ENCODE data around the gene TIMM44.
"Not testable (repeated sequence)": the region's sequence is repeated elsewhere in the genome, so short reads cannot be mapped to it uniquely, and the experiment has no call there.

The TIMM44 gene

DNA sequence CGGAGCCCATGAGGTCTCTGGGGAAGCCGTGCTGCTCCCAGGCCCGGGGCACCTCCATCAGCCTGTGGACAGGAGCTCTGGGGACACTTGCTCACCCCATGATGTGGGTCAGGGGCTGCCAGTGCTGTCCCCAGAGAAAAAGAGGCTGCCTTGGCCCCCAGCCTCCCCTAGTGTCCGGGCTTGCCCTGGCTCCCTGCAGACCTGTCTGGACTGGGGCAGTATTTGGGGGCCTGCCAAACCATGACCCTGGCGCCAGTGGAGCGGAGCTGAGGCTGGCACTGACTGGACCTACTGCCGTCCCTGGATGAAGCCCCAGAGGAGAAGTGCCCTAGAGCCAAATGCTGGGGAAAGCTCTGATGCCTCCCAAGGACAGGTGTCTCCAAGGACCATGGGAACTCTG is 31.6 kb upstream of the TIMM44 start:
- peak; percentile 12 for DNase-seq

DNA sequence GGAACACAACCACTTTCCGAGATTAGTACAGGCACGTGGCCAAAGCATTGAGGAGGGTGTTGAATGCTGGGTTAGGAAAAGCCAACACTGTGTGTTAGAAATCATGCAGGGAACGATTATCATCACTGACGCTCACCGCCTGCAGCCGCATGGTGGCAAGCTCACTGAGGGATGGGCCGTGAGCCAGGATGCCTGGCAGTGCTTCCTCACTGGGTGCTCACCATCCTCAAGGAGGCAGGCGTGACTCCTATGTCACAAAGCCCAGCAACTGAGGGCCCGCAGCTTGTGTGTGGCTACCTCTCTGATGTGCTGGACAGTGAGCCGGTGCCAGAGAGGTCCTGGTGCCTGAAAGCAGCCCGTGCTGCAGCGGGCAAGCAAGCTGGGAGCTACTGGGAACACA is 30.4 kb upstream of the TIMM44 start:
- no peak for DNase-seq

DNA sequence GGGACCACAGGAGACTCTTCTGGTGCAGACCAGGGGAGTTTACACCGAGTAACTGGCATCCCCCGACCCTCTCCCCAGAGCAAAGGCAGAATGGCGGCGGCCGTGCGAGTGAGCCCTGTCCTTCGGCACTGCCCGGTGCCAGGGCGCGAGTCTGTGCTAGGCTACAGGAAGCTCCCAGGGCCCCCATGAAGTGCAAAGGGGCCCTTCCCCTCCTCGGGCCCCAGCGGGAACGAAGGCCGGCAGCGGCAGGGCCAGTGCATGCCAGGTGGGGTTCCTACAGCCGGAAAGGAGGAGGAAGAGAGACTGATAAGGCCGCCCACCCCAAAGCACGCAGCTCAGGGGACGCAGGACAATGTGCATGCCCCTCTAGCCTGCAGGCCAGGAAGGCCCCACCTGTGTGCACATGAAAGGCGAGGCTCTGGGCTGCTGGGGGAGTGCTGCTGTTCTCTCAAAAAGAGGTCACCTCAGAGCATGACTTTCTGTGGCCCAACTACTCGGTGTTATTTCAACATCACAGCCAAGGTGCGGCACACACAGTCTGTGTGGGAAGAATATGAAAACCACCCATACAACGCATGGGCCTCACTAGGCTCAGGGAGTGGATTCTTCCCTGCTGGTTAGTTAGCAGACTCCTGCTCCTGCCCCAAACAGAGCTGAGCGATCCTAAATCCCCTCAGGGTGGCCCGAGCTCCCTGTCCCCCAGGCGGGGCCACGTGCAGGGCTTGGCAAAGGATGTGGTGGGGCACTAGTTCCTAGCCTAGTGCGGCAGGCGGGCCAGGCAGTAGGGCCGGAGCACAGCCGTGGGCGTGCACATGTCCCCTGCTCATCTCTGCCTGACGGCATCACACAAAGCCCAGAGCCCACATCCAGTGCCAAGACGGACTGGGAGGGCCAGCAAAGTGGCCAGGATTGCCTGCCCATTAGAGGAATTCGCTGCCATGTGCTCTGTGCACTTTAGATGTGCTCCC is 28.4 kb upstream of the TIMM44 start:
- DNase-seq, result no peak

DNA sequence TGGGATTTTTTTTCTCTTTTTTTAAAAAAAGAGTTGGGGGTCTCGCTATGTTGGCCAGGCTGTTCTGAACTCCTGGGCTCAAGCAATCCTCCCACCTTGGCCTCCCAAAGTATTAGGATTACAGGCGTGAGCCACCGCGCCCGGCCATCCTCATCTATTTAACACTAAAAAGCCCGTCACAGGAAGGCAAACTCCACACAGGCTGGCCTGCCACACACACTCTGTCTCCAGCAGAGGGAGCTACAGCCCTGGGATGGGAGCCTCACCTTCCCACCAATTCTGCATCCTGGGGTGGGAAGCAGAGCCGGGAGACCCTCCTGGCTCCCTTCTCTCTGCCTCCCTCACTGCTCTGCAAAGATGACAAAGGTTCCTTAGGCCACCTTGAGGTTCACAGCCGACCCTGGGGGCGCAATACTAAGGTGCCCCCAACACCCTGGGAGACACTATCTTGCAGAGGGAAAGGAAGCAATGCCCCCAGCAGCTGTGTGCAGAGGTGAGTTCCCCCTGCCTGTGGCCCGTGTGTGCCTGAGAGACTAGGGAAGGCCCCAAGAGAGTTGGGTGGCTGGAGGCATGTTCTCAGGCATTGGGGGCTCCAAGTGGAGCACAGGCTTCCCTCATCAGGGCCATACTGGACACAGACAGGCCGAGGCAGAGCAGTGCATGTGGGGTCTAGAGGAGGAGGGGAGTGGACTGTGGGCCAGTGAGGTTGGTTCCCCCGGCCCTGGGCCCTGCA is 27.4 kb upstream of the TIMM44 start:
- DNase-seq, result peak; percentile 13

DNA sequence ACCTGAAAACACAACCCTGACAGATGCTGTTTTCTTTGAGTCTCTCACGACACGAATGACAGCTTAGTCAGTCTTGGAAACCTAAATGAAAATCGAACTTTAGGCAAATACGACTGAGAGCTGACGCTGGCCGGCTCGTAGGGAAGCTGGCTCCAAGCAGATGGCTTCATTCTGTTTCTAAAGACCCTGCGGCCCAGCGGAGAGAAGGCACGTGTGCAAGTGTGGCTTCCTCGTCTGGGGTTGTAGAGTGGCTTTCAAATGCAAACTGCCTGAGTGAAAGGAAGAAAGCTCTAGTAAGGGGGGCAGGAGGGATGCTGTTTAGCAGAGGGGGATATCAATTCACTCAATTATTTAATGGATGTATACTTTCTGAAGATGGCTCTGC is 26.1 kb upstream of the TIMM44 start:
- no peak for DNase-seq

DNA sequence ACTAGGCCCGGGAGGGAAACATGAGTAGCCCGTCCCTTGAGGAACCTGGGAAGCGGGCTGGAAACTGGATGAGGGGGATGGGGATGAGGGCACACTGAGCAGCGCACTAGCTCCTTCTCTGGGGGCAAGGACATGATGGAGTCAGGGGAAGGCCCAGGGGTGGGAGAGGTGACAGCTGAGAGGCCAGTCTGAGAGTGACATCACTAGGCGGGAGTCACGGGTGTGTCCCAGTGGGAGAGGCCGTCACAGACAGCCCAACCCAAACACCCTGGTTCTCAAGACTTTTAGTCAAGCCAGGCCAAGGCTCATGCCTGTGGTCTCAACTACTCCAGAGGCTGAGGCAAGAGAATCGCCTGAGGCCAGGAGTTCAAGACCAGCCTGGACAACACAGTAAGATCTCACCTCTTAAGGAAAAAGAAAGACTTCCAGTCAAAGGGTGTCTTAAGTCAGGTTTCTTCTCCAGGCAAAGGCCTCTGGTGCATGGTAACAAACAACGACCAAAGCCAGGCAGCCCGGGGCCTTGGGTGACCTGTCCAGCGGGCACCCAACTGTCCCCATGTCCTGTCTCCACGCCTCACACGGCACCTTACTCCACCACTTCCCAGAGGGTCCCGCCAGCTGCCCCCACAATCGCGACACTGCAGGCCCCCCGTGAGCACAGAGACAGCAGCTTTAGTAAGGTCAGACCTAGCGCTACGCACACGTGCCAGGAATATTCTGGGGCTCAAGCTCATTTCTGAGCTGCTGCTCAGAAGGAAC is 25.5 kb upstream of the TIMM44 start:
- no peak for DNase-seq

DNA sequence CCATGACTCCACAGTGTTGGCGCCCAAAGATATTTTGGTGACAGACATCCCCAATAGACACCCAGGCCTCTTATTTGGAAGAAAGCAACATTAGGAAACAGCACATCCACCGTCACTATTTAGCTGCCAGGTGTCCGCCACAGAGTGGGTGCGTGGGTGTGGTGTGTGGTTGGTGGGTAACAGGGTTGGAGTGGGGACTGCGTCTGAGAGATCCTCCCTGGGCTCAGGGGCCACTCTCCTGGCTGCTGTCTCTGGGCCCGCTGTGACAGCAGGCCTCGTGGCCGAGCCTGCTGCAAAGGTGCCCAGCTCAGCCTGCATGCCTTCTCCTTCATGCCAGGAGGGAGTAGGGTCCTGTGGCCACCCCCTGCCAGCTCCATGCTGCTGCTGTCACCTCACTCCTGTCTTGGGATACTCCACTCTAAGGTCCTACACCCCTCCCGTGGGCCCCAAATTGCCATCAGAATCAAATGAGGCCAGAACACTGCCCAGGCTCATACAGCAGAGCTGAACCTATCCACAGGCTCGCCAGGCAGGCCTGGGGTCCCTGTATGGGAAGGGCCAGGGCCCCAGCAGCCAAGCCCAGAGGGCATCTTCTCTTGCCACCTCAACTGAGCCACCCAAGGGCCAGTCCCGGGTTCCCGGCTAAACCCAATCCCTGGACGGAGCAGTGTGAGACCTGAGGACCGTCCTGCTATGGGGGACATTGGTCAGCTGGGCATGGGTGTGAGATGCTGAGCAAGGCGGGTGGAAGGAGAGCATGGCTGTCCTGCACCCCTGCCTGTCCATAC is 24.7 kb upstream of the TIMM44 start:
- DNase-seq, result no peak

DNA sequence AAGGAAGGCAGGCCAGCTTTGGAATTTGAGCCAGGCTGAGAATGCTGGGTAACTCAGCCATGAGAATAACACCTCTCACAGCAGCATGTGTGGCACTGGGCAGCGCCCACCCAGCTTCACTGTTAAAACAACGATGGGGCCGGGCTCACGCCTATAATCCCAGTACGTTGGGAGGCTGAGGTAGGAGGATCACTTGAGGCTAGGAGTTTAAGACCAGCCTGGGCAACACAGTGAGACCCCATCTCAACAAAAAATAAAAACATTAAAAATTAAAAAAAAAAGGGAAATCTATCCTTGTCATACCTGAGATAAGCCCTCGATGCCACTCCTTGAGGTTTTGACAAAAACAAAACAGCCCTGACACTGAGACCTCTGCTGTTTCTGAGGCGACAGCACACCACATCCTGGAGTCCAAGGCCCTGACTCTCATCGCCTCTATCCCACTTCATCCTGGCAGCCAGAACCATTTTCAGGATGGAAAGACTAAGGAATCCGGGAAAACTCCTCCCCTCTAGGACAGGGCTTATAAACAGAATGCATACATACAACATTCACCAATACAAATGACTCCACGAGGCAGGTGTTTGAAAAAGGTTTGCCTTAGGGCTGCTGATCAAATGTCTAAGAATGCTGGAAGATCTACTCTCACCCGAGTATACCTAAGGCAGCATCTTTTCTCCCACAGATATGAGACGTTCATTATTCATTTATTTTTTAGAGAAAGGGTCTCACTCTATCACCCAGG is 22.6 kb upstream of the TIMM44 start:
- DNase-seq, result no peak

DNA sequence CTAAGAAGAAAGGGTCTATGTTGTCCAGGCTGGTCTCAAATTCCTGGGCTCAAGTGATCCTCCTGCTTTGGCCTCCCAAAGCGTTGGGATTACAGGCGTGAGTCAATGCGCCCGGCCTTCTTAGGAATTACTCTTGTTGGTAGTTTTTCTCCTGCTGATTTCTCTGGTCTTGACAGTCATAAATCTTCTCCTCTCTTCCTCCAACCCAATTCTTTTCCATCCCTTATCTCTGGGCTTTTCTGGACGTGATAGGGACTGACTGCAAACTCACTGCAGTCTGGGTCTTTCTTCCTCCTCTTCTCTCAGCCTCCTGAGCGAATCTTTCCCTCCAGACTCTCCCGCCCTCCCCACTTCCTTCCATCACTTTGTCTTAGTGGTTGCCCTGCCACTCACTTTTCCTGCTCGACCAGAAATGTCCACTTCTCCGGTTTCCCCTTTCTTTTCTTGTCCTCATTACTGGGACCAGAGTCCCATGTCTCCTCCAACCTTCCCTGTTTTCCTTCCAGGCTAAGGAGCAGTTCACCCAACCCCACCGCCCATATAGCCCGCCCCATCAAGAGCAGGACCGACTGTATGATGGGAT is 21.9 kb upstream of the TIMM44 start:
- DNase-seq, result no peak

DNA sequence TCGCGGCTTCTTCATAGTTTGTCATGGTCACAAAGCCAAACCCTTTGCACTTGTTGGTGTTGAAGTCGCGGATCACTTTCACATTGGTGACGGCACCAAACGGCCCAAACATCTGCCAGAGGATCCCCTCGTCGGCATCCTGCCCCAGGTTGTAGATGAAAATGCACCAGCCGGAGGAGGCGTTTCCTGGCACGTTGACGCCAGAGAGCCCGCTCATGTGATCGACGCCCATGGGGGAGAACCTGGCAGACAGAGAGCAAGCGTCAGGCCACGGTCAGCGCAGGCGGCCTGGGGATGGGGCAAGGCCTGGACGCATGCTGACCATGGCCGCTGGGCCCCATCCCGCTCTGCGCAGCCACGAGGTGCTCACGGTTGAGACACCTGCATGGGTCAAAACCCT is 20.1 kb upstream of the TIMM44 start:
- DNase-seq, result no peak

DNA sequence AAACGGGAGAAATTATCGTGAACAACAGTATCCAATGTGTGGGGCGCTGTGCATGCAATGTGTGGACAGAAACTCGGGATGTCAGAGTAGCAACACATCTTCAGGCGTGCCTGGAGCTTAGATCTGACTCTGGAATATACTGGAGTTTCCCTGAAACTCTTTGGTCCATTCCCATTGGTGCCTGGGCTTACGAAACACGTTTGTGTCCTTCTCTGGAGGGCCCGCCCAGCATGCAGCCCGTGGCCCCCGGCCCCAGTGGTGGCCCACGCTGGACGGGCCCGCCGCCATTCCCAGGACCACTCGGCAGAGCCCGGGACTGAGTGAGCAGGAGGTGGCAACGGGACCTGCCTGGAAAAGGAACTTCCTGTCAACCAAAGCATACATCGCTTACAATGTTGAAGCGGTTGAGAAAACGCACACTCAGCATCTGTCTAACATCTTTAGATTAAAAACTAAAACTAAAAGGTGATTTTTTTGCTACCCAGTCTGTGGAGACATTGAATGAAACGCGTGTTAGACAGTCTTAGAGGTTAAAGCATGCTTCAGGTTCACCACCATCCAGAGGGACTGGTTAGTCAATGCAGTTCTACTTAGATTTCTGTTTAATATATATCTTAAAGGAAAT is 19.3 kb upstream of the TIMM44 start:
- DNase-seq, result no peak

DNA sequence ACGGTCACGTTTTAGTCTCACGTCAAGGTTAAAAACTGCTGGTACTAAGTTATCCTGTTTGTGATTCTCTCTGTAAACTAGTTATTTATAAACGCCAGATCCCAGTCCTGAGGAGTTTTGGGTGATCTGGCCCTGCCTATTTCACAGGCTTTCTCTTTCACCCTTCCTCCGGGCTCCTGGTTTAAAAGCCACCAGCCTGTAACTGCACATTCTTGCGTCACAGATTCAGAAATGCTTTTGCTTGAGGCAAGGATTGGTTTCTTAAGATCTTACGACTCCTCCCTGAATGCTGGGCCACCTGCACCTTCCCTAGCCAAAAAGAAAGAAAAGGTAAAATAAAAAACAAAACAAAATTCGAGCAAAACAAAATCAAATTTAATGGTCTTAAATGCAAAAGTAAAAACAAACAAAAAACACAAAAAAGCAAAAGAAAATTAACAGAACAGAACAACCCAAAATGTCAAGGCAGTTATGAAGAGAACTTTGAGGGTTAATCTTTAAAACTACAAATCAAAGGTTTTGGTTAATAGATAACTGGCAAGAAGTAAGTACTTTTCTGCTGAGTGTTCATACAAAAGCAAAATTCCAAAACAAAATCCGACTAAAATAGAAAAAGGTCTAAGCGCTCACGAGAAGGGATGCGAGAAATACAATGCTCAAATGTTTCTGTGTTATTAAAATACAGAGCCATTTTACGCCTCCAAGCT is 18.6 kb upstream of the TIMM44 start:
- DNase-seq, result no peak

DNA sequence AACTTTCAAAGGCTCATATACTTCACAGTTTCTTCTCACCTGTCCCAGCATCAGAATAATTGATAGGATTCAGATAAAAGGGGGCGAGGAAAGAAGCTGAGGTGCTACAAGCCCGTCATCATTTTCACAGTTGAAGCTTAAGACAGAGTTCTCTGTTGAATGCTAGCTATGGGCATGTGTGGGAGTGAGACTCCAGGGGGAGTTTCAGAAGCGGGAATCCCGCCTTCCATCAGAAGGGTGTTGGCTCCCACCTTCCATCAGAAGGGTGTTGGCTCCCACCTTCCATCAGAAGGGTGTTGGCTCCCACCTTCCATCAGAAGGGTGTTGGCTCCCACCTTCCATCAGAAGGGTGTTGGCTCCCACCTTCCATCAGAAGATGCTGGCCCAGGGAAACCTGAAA is 17.6 kb upstream of the TIMM44 start:
- not testable (repeated sequence) for DNase-seq

DNA sequence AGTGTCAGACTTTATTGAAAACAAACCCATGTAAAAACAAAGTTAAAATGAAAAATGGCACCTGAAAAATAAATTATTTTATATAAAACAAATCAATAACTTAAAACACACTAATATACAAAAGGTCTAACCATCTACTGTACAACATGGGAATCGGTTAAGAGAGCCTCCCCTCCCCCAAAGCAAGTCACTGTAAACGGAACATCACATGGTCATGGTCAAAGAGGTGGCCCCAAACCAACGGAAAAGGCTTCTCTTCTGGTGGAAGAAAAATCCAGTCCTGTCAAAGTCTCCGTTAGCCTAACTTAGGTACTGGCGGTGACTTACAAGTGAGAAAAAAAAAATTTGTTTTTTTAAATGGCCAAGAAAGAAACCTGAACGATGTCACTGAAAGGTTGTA is 15.7 kb upstream of the TIMM44 start:
- no peak for DNase-seq

DNA sequence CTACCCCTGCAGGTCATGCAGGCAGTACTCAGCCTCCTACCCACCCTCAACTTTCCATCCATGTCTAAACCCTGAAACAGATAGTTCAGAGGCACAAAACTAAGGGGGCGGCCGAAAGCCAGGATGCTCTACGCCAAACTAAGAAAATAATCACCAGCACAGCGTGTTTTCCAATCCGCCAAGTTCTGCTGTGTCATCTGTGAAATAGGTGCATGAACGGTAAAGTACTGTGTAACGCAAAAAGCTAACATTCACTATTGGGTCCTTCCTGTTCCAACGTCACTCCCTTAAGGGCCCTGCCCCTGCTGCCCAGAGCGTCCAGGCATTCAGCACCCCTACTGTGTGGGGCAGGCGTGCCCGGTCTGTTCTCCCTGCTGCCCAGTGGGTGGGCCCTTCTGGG is 12.2 kb upstream of the TIMM44 start:
- no peak for DNase-seq

DNA sequence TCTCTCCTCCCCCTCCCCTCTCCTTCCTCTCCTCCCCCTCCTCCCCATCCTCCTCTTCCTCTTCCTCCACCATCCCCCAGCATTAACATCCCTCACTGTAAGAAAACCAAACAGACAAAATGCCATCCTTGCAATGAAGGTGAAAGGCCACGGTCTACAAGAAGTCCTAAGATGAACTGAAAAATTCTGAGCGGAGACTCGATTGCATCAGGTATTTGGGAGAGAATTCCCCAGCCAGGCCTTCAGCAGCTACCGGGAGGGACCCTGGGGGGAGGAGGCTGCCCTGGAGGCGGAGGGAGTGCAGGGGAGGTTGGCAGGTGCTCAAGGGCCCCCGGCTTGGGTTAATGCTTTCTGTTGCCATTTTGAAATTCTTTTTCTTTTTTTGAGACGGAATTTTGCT is 10.1 kb upstream of the TIMM44 start:
- no peak for DNase-seq

DNA sequence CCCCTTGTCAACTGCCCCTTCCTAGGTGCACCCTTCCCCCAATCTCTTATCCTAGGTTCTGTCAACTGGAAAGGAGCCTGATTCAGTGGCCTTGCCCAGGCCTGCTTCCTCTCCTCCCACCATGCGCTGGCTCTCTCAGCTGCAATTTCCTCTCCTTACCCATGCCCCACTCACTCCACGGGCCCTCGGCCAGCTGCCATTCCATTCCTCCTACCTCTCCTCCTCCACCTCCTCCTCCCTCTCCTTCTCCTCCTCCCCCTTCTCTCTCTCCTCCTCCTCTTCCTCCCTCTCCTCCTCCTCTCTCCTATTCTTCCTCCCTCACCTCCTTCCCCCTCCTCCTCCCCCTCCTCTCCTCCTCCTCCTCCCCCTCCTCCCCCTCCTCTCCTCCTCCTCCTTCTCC is 9.6 kb upstream of the TIMM44 start:
- DNase-seq, result no peak

DNA sequence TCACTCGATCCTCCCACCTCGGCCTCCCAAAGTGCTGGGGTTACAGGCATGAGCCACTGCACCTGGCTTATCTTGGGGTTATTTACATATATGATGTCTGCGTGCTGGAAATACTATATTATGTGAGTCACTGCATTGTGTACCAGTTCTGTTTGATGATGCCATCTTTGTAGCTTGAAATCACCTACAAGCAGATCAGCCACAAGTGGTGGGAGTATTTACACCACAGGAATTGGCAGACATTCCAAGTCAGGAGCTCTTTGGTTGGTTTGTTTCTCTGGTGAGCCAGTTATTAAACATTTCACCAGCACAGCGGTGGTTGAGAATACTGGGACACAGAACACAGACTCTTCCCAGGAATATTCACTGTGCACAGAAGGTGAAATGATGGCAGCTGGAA is 4.5 kb upstream of the TIMM44 start:
- no peak for DNase-seq

DNA sequence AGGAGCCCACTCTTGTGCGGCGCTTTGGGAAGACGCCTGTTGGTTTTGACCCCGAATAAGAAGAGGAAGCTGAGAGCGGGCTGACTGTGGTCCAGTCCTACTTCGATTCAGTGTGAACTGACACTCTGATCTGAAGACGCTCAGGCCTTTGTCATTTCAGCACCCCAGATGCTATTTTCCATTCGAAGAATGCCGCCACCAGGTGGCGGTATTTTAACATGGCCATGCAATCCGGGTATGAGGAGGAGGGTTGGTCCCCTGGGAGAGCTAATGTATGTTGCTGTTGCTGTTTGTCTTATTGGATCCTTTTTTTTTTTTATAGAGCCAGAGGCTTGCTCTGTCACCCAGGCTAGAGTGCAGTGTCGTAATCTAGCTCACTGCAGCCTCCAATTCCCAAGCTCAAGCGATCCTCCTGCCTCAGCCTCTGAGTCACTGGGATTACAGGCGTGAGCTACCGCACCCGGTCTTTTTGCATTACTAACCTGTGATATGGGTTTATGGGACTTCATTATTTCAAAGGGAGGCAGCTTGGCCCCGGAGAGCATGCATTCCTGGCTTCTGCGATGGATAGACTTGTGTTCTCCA is 803 bp upstream of the TIMM44 start:
- peak; percentile 87 for DNase-seq

DNA sequence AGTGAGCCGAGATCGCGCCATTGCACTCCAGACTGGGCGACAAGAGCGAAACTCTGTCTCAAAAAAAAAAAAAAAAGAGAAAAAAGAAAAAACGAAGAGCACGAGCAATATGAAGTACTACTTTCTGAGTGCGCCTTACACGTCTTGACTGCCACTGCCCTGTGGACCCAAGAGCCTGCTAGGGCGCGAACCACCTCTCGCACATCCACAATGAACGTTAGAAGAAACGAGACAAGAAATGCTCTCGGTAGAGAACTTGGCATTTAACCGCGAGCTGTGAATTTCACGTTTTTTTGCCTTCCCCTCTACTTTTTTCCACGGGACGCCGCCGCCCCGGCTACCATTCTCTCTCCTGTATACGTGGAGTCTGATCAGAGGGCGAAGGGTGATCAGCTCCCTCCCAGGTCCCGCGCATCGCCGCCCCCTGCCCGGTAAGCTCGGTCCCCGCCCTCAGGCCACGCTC is 454 bp downstream of the TIMM44 start:
- no peak for DNase-seq
